GM18909 (cell line): Measurements from ENCODE around the gene SEPTIN10.
"Not testable (repeated sequence)": the region's sequence is repeated elsewhere in the genome, so short reads cannot be mapped to it uniquely, and the experiment has no call there.

Source experiments
- ATAC-seq: cut with Tn5 transposase; IDR thresholded peaks from one replicate; pipeline ENCODE4 v1.9.1; 2021; ENCODE audit warnings: mild to moderate bottlenecking; ENCODE audit not compliant: unreplicated experiment, poor library complexity

Gene SEPTIN10

GRCh38 chr2:109613922-109614714 is at the start of gene SEPTIN10, which contains the start of gene SOWAHC:
Gene SEPTIN10, minus strand, starts transcription at chr2:109613966. Its CDS starts 139 bp downstream, at chr2:109613827.
Gene SOWAHC, plus strand, starts transcription at chr2:109614364. Its CDS starts 126 bp downstream, at chr2:109614490.
- peak; percentile 83 for ATAC-seq

GRCh38 chr2:109662889-109663288 is 49.1 kb upstream of the SEPTIN10 start:
- no peak for ATAC-seq

DNA sequence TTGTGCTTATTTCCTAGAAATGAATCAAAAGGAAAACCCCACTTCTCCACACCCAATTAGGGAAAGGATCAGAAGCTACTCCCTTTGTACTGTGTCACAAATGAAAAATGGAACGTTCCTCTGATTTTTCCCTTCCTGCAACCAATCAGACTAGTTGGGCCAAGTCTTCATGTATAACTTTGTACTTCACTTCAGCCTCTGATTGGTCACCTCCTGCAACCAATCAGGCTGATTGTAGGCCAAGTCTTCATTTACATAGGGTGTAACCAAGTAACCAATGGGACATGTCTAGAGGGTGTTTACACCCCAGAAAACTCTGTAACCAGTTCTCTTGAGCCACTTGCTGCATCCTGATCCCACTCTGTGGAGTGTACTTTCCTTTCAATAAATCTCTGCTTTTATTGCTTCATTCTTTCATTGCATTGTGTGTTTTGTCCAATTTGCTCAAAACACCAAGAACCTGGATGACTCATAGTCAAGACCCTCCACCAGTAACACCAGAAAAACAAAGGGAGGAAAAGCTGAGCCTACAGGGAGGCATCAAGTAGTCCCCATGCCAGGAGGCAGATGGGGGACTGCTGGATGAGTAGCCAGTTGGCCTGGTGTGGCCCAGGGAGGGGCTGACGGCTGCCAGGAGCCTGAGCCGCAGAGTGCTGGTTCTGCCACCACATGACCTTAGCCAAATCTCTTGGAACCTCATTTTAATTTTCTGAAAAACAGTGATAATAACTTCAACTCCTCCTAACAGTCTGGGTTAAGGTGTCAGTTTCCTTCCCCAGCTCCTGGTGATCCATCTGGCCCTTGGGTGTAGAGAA is 46.5 kb upstream of the SEPTIN10 start:
- no peak for ATAC-seq

GRCh38 chr2:109659396-109660045 is 45.8 kb upstream of the SEPTIN10 start:
- no peak for ATAC-seq

GRCh38 chr2:109655287-109655686 is 41.5 kb upstream of the SEPTIN10 start:
- no peak for ATAC-seq

- no peak for ATAC-seq
These were observed 40.7 kb upstream of the SEPTIN10 start for GRCh38 chr2:109654326-109655050.

DNA sequence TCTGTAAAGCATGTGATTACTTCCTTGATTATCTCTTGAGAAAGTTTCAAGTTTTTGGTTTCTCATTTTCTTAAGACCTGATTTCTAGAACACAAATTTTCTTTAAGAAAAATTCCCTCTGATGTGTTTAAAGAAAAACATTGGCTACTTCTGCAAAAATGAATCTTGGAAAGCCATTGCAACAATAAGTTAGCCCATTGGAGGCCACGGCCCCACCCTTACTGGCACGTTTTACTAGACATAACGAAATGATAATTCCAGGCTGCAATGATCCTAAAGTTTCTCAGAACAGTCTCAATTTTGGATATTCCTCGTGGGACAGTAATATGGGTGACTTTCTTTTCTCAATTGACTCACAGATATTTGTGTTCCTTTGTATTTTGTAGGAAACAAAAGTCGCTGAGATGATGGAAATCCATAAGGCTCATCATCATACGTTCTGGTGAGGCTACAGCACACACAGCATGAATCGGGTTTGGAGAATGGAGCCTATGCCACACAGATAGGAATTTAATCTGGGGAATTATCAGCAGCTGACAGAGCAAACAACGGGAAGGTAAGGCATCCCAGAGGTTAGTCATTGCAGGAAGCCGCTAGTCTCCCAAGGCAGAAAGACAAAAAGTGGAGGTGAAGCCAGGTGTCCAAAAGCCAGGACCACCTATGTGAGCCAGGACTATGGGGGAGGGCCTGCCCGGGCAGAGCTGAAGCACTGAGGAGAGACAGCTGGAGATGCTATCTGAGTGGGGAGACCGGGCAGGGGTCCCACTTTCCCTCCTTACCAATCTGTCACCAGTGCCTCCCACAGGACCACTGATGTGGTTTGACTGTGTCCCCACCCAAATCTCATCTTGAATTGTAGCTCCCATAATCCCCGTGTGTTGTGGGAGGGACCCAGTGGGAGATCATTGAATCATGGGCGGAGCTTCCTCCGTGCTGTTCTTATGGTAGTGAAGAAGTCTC is 36.2 kb upstream of the SEPTIN10 start:
- ATAC-seq = no peak

GRCh38 chr2:109648041-109648527 is 34.3 kb upstream of the SEPTIN10 start:
- ATAC-seq = no peak

- no peak for ATAC-seq
These were observed 33.9 kb upstream of the SEPTIN10 start for GRCh38 chr2:109647636-109648035.

GRCh38 chr2:109646961-109647360 is 33.2 kb upstream of the SEPTIN10 start:
- ATAC-seq = no peak

GRCh38 chr2:109645412-109646184 is 31.8 kb upstream of the SEPTIN10 start:
- no peak for ATAC-seq

DNA sequence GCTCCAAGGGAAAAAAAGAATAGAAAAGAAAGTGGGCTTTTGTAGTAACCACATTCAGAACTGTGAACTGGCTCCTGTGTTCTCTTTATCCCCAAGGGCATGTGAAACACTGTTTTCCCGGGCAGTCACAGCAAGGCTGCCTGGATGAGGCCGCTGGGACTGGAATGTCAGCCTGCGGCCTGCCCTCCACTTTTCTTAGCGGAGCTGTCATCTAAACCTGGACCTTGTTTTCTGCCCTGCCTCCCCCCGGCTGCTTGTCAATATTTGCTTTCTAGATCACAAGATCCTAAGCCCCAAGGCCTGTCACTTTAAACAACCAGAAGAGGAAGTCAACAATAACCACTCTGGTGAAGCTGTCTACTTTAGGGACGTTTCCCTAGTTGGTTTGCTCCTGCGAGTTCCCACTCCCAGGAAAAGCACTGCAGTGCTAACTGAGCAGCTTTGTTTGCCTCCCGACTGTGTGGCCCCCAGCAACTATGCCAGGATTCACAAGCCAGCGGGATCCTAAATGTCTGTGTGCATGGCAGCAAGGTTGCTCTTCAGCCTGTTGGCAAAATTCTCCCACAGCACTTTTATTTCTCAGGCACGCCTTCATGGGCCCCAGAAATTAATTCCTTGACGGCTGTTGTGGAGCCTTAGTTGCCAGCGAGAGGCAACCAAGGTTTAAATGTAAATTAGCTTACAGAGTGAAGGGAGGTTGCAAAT is 31.0 kb upstream of the SEPTIN10 start:
- ATAC-seq = no peak

DNA sequence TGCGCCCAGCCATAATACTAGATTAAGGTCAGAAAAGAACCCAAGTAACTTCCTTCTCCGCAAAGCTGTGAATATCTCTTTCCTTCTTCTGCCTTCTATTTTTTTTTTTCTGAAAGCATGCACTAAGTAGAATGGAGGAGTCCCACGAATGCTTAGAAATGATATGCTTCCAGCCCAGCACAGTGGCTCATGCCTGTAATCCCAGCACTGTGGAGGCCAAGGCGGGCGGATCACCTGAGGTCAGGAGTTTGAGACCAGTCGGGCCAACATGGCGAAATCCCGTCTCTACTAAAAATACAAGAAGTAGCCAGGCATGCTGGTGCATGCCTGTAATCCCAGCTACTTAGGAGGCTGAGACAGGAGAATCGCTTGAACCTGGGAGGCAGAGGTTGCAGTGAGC is 26.2 kb upstream of the SEPTIN10 start:
- not testable (repeated sequence) for ATAC-seq

GRCh38 chr2:109638795-109639194 is 25.0 kb upstream of the SEPTIN10 start:
- no peak for ATAC-seq

GRCh38 chr2:109637749-109638570 is 24.2 kb upstream of the SEPTIN10 start:
- ATAC-seq = peak; percentile 80

- no peak for ATAC-seq
These were observed 22.6 kb upstream of the SEPTIN10 start for GRCh38 chr2:109636317-109636716.
